Endothelial cell of umbilical vein (primary cell): ENCODE results near the gene TMEM108. TPM values are rescaled to one million over a fixed set of nuclear protein-coding genes. Genes with fewer than 3 reads are reported as not detected.

Experiments
- BruUV-seq: library from RNA; stranded (reverse); fragments of 400-500 nt; replicated peaks from 2 replicates; lab custom pipeline; 2021; lab: Mats Ljungman, UMichigan
- CTCF ChIA-PET: fragments of 300-600, 350-600 bp; sonication (Branson Sonifier 250); formaldehyde crosslinking; loops from one replicate; lab custom pipeline; 2021; ENCODE audit warnings: antibody characterized with exemption, inconsistent platforms; lab: Charles Lee
- POLR2A ChIA-PET: fragments of 300-600, 350-600 bp; sonication (Branson Sonifier 250); formaldehyde crosslinking; loops from one replicate; lab custom pipeline; 2021; ENCODE audit warnings: antibody characterized with exemption, inconsistent platforms; lab: Charles Lee
- DNase-seq: peaks from one replicate; pipeline ENCODE4 v3.0.0-alpha.2; 2011; ENCODE audit warnings: low read depth, low spot score
- FAIRE-seq: peaks from 2 replicates; lab custom pipeline; 2011; peaks lifted over from hg19 to GRCh38; lab: Jason Lieb, UNC
- H2AFZ ChIP-seq: 2 replicates; pipeline ENCODE4 v1.6.0; 2012; ENCODE audit warnings: low read depth, low read length, control low read depth, inconsistent platforms
- H3K27ac ChIP-seq: 2 replicates; pipeline ENCODE4 v1.5.1; 2011; ENCODE audit warnings: low read depth, mild to moderate bottlenecking, control low read depth, low read length, moderate library complexity; ENCODE audit not compliant: insufficient read depth
- H3K27me3 ChIP-seq, 2 experiments: 2 replicates each; pipeline versions ENCODE4 v1.6.0 to v1.6.1; 2011; ENCODE audit warnings: low read length in 2 of 2, mixed read lengths in 1 of 2; ENCODE audit not compliant: control insufficient read depth in 2 of 2, insufficient read depth in 2 of 2
- H3K36me3 ChIP-seq, 2 experiments: 2 replicates in 1 of 2; 3 replicates in 1 of 2; pipeline ENCODE4 v1.5.1; 2011; ENCODE audit warnings: low read length in 2 of 2, mild to moderate bottlenecking in 1 of 2, moderate library complexity in 1 of 2; ENCODE audit not compliant: control insufficient read depth in 2 of 2, insufficient read depth in 2 of 2; ENCODE audit errors: extremely low read depth in 1 of 2
- H3K4me1 ChIP-seq: 3 replicates; pipeline ENCODE4 v1.5.1; 2011; ENCODE audit warnings: mild to moderate bottlenecking, low read length; ENCODE audit not compliant: control insufficient read depth, insufficient read depth; ENCODE audit errors: extremely low read depth
- H3K4me2 ChIP-seq: 2 replicates; pipeline ENCODE4 v1.6.1; 2011; ENCODE audit warnings: low read length, control low read depth, mixed read lengths; ENCODE audit not compliant: insufficient read depth
- H3K4me3 ChIP-seq, 3 experiments: fragments of 200-600 bp in 1 of 3; sonication (generic), shearing (Covaris generic) in 1 of 3; replicated peaks in 1 of 3; 2 replicates each; pipeline ENCODE4 v1.5.1; 2011 to 2016; ENCODE audit warnings: control low read depth in 3 of 3, low read length in 3 of 3, mild to moderate bottlenecking in 2 of 3, inconsistent platforms in 1 of 3, low read depth in 1 of 3, moderate library complexity in 1 of 3; ENCODE audit not compliant: insufficient read depth in 1 of 3
- H3K79me2 ChIP-seq: 2 replicates; pipeline ENCODE4 v1.6.0; 2012; ENCODE audit warnings: low read length, inconsistent platforms; ENCODE audit not compliant: control insufficient read depth, insufficient read depth
- H3K9ac ChIP-seq: replicated peaks from 2 replicates; pipeline ENCODE3; 2011; ENCODE audit warnings: low read length, control low read depth; ENCODE audit not compliant: insufficient read depth; ENCODE audit errors: extremely low read depth
- H3K9me1 ChIP-seq: replicated peaks from 3 replicates; pipeline ENCODE4 v1.6.0; 2011; ENCODE audit warnings: mild to moderate bottlenecking, low read length; ENCODE audit not compliant: control insufficient read depth, insufficient read depth; ENCODE audit errors: extremely low read depth
- H3K9me3 ChIP-seq: replicated peaks from 2 replicates; pipeline ENCODE4 v1.5.1; 2012; ENCODE audit warnings: low read length, inconsistent platforms; ENCODE audit not compliant: control insufficient read depth, insufficient read depth
- H4K20me1 ChIP-seq: replicated peaks from 2 replicates; pipeline ENCODE3; 2011; ENCODE audit warnings: mild to moderate bottlenecking, low read length; ENCODE audit not compliant: control insufficient read depth, insufficient read depth; ENCODE audit errors: extremely low read depth
- CTCF ChIP-seq, 2 donors: IDR thresholded peaks; 1 replicate in 1 of 2; 2 replicates in 1 of 2; pipeline ENCODE4 v1.5.1; 2011; ENCODE audit warnings: low read length in 2 of 2, mild to moderate bottlenecking in 2 of 2, moderate library complexity in 2 of 2, control low read depth in 1 of 2, inconsistent platforms in 1 of 2, low read depth in 1 of 2; ENCODE audit not compliant: insufficient read depth in 1 of 2; ENCODE audit errors: extremely low read depth in 1 of 2
- EZH2 ChIP-seq: IDR thresholded peaks from 2 replicates; pipeline ENCODE4 v1.6.1; 2012; ENCODE audit warnings: borderline replicate concordance, low read depth, mild to moderate bottlenecking, moderate library complexity, low read length, inconsistent platforms; ENCODE audit not compliant: severe bottlenecking
- FOS ChIP-seq: IDR thresholded peaks from 2 replicates; pipeline ENCODE4 v1.6.1; 2011; ENCODE audit warnings: mild to moderate bottlenecking, low read length, moderate library complexity, borderline replicate concordance; ENCODE audit not compliant: insufficient read depth
- GATA2 ChIP-seq: IDR thresholded peaks from 2 replicates; pipeline ENCODE4 v1.7.0; 2011; ENCODE audit warnings: low read depth, mild to moderate bottlenecking, moderate library complexity, mixed read lengths, low read length; ENCODE audit not compliant: insufficient read length, insufficient read depth
- JUN ChIP-seq: IDR thresholded peaks from 2 replicates; pipeline ENCODE4 v1.6.1; 2011; ENCODE audit warnings: borderline replicate concordance, low read depth; ENCODE audit not compliant: insufficient read length, insufficient read depth
- MAX ChIP-seq: IDR thresholded peaks from 2 replicates; pipeline ENCODE4 v1.6.1; 2011; ENCODE audit not compliant: insufficient read depth, insufficient read length
- MYC ChIP-seq: IDR thresholded peaks from one replicate; pipeline ENCODE4 v1.6.1; 2011; ENCODE audit warnings: mild to moderate bottlenecking, low read depth, low read length
- POLR2A ChIP-seq: IDR thresholded peaks from 2 replicates; pipeline ENCODE4 v1.6.1; 2012; ENCODE audit warnings: low read depth, mild to moderate bottlenecking, control low read depth, low read length
- POLR2AphosphoS5 ChIP-seq: IDR thresholded peaks from 2 replicates; pipeline ENCODE4 v1.6.1; 2012; ENCODE audit warnings: low read depth, mild to moderate bottlenecking, control low read depth, low read length, moderate library complexity; ENCODE audit not compliant: insufficient read depth
- dilution Hi-C: fragments of 300-500 bp; cut with MboI; formaldehyde crosslinking; loops from one replicate; pipeline ENCODE4 v1.15.0; 2019; ENCODE audit warnings: low sequenced_read_pairs; ENCODE audit not compliant: extremely low pct_ligation_motif_present
- intact Hi-C: fragments of 100-400 bp; cut with micrococcal nuclease; formaldehyde crosslinking; loops from one replicate; pipeline ENCODE4 v1.10.0; 2022
- polyA plus RNA-seq, 4 experiments: library from polyadenylated mRNA; depleted of rRNA in 3 of 4; stranded (reverse) in 3 of 4; unstranded in 1 of 4; fragments of >200 nt; gene quantifications; 2 replicates each; pipeline versions ENCODE4 v1.2.1 to v1.2.3, GENCODE V29; 2011 to 2012; ENCODE audit warnings: missing spikeins in 1 of 4
- total RNA-seq: library from RNA; stranded (reverse); gene quantifications from 2 replicates; pipeline ENCODE4 v1.2.3, GENCODE V29; 2021

TMEM108 gene
- total and polyA plus RNA-seq, 2 donors (not counting 3 experiments of a cell fraction or from before 2014, with no cell fraction given): 0.40 to 1.1 TPM

DNA sequence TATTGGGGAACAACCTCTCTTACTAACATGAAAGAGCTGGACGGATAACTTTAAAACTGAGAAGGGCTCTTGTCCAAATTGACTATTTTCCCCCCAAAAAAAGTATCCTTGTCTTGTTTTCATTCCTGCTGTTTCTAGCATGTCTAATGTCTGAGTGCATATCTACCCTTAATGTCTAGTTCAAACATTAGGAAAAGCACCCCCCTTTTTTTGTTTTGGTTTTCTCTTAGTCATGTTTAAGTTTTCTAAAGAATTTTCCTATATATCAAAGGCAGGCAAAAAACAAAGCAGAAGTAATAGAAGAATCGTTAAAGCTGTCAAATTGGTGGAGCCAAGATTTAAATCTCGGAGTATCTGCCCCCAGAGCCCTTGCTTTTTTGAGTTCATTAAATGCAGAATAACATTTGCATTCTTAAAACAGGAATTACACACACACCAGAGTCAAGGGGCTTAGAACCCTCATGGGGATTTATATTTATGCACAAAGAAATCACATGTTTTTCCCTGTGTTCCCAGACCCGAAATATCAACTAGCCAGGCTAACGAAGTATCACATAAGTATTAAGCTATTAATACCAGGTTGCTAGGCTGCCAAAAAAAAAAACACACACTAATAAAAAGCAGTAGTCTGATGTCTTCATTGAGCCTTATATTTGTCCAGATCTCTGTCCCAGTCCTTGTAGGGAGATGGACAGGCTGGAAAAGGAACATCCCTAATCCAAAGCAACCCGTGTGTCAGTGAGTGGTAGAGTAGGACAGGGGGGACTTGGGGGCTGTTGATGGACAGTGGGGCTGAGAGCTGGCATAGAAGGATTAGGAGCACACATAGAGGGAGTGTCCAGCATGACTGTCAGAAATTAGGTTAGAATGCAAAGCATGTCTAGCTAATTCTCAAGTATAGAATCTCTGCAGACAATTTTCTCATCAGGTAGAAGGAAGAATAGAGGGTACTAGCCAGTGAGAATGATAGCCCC is 258.0 kb downstream of the TMEM108 start:
- Histone ChIP-seq H3K4me2 (no peak overlapping the region), H2AFZ (no peak overlapping the region), H3K27me3 (no peaks in the 10 kb centered on the region), H3K36me3 (no peaks in the 10 kb centered on the region), H4K20me1 (no peaks in the 10 kb centered on the region), H3K9me3 (no peaks in the 10 kb centered on the region), H3K4me1 (peaks cover 50% of the 10 kb centered on the region), H3K79me2 (no peaks in the 10 kb centered on the region), H3K4me3 (no peak overlapping the region), H3K9ac (no peak overlapping the region), H3K9me1 (no peaks in the 10 kb centered on the region), H3K27ac (no peak overlapping the region)
- FAIRE-seq: no peak
- TF ChIP-seq JUN (no peak), EZH2 (no peak), MYC (no peak), POLR2A (no peak), FOS (no peak), MAX (no peak), CTCF (IDR thresholded peaks at IDR 0.05; ENCODE audit: extremely low read depth in 1 of 2, insufficient read depth in 1 of 2, low read depth in 1 of 2, low read length in 2 of 2) (no peak), GATA2 (no peak), POLR2AphosphoS5 (no peak)
- intact Hi-C loops: no loop called here
- dilution Hi-C loops: no loop called here
- no peak for DNase-seq
- POLR2A ChIA-PET: no interaction called here
- CTCF ChIA-PET: interaction anchor here (0.5 kb wide), 1 partner anchor 532 kb away, joined by 3 read pairs; no protein-coding TSS in a partner anchor
- BruUV-seq: no TSS peak
